Activated T-cell treated with anti-CD3 and anti-CD28 coated beads for 48 hours (primary cell): ENCODE measurements around the gene BCL7A.
"Not testable (repeated sequence)": the region's sequence is repeated elsewhere in the genome, so short reads cannot be mapped to it uniquely, and the experiment has no call there.

Source experiments
- DNase-seq: peaks from one replicate; pipeline ENCODE4 v3.0.0-alpha.2; 2020; ENCODE audit warnings: low read depth

The BCL7A gene

DNA sequence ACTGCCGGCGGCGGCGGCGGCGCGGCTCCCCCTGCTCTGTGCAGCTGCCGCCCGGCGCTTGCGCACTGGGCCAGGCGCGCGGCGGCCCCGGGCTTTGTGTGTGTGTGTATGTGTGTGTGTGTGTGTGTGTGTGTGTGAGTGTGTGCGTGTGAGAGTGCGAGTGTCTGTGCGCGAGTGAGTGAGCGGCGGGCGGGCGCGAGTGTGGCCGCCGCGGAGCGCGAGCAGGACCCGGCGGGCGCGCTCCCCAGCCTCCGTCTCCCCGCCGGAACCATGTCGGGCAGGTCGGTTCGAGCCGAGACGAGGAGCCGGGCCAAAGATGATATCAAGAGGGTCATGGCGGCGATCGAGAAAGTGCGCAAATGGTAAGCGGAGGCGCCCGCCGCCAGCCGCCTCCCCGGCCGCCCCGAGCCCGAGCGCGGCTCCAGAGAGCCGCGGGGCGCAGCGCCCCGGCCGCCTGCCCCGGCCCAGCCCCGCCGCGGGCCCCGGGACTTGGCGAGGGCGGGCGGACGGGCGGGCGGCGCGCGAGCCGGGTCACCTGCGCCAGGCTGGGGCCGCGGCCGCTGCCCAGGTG lies at the start of gene BCL7A:
Gene BCL7A (plus strand): TSS at position 63 of the 571 bp plus-strand sequence. CDS start 208 bp downstream, at position 271.
- peak; percentile 64 for DNase-seq

DNA sequence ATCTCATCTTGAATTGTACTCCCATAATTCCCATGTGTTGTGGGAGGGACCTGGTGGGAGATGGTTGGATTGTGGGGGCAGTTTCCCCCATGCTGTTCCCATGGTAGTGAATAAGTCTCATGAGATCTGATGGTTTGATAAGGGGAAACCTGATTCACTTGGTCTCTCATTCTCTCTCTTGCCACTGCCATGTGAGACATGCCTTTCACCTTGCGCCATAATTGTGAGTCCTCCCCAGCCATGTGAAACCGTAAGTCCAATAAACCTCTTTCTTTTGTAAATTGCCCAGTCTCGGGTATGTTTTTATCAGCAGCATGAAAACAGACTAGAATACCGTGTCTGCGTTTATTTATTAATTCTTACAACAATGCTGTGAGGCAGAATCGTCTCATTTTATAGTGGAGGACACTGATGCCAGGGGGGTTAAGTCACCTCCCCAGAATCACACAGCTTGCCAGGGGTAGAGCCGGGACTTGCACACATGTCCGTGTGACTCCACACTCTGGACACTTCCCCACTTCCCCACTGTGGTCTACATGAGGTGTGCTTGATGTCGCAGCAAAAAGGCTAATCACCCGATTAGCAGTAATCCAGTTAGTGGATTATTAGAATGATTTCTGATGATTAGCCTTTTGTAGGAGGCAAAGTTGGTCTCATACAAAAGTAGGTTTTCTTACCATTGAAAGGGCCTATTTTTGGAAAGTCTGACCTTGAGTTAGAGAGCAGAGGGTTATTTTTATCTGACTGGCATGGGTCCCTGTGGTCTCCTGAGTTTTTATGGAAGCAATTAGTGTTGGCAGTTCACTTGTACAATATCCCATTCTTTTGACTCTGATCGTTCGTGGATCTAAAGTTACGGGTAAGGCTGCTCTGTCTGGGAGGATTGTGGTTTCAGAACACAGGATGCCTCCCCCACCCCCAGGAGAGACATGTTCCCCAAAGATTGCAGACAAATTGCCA lies 47.4 kb upstream of the BCL7A start:
- no peak for DNase-seq

DNA sequence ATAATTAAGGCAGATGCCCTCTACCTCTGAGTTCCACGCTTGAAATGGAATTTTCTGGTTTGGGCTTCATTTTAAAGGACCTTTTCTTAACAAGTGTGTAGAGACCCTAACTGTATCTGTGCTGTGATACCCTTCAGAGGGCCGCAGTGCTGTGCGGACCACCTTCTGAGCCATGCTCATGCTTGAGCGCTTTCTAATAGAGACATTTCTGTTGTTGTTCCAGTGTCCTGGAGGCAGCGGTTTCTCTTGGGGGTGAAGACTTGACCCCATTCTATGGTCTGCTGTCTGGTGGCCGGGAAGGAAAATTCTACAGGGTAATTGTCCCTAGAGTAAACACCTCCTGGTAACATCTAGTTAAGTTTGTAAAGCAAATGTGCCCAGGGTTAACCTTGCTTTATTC lies 46.7 kb upstream of the BCL7A start:
- DNase-seq = no peak

DNA sequence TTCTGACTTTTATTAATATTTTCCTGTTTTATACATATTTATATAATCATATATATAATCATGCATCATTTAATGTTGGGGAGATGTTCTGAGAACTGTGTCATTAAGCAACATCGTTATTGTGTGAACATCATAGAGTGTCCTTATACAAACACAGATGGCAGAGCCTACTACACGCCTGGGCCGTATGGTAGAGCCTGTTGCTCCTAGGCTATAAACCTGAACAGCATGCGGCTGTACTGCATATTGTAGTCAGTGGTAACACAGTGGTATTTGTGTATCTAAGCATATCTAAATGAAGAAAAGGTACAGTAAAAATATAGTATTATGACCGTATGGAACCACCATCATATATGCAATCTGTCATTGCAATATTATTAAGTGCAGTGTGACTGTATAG lies 44.7 kb upstream of the BCL7A start:
- DNase-seq = no peak

DNA sequence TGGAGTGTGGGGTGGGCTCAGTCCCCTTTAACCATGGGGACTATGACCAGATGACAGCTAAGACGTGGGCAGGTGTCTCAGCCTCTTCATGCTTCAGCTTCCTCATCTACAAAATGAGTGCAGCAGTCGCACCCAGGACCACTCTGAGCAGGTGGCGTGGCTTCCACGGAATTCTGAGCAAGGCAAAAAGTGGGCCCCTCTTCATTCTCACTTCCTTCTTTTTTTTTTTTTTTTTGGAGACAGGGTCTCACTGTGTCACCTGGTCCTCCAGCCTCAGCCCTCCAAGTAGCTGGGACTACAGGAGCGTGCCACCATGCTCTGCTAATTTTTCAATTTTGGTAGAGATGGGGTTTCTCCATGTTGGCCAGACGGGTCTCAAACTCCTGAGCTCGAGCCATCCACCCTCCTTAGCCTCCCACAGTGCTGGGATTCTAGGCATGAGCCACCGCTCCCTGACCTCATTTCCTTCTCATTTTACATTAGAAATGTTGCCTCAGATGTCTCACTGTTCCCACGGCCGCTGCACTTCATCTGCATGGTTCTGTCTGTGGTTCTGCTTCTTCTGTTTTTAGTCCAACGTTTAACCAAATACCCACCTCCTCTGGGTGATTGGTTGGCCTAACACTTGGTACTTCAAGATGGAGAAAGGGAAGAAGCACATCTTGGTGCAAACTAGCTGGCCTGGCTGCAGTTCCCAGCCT lies 41.3 kb upstream of the BCL7A start:
- peak; percentile 19 for DNase-seq

DNA sequence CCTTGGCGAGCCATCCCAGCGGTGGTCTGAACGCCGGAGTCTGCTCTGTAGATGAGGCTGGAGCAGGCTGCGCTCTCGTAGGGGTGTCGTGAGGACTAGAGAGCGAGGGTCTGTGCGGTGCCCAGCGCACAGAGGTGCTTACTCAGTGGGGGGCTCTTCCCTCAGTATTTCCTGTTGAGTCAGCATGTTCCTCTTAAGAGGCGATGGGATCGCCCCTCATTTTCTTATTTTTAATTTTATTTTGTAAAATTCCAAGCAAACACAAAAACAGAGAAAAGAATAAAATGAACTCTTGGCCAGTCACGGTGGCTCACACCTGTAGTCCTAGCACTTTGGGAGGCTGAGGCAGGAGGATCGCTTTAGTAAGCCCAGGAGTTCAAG lies 40.8 kb upstream of the BCL7A start:
- no peak for DNase-seq

DNA sequence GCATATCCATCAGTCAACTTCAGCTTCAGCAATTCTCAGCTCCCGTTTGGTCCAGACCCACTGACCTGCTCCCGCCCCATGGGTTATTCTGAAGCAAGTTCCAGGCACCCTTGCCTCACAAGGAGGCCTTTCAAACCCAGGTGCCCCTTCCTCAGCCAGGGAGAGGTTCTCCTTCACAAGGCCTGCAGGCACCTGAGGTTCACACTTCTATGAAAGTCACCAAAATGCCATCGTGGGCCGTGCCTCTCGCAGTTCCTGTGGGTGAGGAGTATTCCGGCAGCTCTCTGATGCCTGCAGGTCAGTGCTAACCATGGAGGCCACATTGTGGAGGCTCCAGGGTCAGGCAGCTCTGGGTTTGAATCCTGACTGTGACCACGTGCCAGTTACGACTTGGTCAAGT lies 40.2 kb upstream of the BCL7A start:
- DNase-seq = no peak

DNA sequence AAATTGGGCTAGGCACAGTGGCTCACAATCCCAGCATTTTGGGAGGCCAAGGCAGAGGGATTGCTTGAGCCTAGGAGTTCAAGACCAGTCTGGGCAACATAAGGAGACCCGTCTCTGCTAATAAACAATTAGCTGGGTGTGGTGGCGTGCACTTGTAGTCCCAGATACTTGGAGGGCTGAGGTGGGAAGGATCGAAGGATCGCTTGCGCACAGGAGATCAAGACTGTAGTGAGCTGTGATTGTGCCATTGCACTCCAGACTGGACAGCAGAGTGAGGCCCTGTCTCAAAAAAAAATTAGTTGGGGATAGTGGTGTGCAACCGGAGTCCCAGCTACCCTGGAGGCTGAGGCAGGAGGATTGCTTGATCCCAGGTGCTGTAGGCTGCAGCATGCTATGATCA lies 38.7 kb upstream of the BCL7A start:
- DNase-seq = no peak

DNA sequence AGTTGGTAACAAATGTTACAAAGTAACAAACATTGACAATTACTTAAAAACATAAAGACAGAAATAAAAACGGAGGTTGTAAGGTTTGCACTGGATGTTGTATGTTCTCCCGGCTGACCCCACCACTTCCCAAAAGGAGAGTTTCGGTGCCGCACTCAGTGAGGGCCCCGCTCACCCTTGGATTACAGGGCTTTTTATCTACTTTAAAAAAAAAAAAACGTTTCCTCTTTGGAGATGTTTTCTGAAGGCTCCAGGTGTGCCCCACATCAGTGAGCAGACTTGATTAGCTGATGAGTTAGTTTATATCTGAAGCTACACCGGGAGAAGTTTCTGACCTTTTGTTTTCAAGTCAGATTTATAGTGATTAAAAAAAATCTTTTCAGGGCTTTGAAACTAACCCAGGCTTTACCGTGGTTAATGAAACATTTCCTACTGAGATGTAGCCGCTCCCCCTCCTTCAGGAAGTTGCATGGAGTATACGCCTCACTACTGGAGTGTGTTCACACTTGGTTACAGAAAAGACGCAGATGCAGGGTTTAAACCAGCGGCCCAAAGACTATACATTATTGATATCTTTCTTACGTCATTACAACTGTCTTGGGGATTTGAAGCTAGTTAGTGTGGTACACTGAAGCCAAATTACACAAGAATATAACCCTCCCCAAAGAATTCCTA lies 38.0 kb upstream of the BCL7A start:
- no peak for DNase-seq

DNA sequence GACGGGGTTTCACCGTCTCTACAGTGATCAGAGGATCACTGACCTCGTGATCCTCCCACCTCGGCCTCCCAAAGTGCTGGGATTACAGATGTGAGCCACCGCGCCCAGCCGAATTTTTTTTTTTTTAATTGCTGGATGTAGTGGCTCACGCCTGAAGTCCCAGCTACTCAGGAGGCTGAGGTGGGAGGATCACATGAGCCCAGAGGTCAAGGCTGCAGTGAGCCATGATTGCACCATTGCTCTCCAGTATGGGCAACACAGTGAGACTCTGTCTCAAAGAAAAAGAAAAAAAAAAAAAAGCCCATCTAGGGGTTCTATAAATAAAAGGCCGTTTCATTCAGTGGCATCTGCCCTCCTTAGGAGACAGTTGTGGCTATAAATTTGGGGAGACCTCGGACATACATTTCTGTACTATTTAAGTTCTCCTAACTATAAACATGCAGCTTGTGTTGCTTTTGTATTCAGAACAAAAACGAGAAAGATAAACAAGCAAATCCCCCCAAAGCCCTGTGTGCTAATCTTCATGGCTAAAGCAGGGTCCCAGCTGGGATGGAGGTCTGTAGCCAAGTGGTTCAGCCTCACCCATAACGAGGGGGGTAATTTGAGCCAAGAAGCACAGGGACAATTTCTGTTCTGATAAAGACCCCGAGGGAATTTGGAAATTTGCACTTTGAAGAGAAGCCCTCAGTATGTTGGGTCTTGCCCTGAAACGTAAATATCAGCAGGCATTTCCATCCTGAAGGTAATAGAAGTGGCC lies 35.0 kb upstream of the BCL7A start:
- DNase-seq = no peak

DNA sequence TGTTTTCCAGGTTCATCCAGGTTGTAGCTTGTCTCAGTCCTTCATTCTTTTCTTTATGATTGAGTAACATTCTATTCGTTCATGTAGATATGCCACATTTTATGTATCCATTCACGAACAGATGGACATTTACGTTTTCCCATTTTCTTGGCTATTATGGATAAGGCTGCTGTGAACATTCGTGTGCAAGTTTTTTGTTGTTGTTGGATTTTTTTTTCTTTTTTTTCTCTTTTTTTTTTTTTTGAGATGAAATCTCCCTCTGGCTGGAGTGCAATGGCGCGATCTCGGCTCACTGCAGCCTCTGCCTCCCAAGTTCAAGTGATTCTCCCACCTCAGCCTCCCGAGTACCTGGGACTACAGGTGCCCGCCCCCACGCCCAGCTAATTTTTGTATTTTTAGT lies 33.2 kb upstream of the BCL7A start:
- not testable (repeated sequence) for DNase-seq

DNA sequence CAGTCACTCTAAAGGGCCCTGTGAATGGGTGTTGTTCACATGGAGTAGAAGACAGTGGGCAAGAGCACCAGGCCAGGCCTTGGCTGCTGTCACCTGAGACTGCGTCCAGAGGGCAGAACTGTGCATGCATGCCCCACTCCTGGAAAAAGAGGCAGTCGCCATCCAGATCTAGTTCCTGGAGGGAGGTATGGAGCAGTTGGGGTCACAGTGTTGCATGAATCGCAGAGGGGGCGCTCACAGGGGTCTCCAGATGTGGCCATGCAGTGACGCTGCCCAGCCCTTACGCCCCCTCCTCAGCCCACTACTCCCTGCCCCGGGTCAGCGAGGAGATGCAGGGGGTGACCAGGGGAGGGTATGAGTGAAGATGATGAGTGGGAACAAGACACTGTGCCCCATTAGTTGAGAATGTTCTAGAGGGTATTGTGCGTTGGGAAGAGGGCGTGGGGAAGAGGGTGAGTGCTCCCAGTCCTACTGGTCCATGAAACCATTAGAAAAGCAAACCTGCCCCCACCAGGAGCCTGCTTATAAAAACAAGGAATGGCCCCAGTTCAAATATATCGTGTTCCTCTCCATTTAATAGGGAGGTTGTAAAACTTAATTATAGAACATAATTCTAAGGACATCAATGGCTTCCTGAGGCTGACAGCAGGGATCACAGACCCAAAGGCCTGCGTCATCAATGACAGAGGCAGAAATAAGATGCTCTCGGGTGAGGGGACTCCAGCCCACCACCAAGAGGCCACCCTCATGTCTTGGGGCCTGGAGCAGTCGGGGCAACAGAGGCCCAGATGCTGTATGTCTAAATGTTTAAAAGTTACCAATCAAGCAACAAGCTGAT lies 32.2 kb upstream of the BCL7A start:
- no peak for DNase-seq

DNA sequence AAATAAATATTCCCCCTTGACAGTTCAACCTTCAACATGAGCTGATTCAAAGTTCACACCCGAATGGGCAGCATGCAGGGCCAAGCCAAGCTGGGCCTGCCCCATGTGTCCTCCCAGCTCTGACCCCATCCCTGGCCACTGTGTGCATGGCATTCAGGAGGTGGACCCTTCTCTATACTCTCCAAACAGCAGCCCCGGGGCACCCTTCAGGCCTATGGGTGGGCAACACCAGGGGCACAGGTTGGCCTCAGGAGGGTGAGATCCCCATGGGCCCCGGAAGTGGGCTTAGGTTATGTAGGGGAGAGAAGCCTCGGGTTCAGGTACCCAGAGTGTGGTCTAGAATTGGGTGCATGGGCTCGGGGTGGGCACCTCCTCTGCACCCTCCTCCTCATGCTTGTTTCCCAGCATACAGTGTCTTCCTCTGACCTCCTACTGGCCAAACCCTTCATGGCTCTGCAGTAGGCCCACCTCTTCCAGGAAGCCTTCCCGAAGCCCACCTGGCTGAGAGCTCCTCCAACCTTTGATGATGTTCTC lies 31.5 kb upstream of the BCL7A start:
- DNase-seq = no peak

DNA sequence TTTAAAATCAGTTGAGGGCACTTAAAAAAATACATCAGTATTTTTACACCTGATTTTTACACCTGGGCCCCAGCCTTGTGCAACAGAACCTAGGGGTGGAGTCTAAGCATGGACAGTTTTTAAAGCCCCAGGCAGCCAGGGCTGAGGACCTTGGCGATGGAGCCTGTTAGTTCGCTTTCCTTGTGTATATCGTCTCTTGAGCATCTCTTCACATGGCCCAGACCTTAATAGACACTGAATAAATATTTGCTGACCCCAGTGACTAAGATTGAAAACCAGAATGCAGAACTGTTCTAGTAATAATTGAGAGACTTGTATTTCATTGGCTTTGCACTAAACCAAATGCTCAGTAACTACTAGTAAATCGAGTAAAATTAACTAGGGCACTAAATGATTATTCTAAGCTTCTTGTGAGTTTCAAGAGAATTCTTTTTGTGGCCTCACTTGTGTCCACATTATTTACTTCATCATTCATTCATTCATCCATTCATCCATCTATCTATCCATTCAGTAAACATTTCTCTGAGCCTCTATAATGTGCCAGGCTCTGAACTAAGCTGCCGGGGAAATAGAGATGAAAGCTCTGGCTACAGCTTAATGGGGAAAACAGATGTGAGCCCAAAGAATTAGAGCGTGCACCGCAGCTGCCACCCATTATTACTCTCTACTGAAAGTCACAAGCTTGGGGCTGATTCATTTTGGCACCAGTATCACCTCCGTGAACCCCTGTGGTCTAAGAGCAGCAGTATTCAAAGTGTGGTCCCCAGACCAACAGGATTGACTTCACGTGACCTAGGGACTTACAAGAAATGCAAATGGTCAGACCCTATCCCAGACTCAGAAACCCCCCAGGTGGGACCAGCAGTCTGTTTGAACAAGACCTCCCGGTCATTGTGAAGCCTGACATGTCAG lies 30.7 kb upstream of the BCL7A start:
- DNase-seq = peak; percentile 23

DNA sequence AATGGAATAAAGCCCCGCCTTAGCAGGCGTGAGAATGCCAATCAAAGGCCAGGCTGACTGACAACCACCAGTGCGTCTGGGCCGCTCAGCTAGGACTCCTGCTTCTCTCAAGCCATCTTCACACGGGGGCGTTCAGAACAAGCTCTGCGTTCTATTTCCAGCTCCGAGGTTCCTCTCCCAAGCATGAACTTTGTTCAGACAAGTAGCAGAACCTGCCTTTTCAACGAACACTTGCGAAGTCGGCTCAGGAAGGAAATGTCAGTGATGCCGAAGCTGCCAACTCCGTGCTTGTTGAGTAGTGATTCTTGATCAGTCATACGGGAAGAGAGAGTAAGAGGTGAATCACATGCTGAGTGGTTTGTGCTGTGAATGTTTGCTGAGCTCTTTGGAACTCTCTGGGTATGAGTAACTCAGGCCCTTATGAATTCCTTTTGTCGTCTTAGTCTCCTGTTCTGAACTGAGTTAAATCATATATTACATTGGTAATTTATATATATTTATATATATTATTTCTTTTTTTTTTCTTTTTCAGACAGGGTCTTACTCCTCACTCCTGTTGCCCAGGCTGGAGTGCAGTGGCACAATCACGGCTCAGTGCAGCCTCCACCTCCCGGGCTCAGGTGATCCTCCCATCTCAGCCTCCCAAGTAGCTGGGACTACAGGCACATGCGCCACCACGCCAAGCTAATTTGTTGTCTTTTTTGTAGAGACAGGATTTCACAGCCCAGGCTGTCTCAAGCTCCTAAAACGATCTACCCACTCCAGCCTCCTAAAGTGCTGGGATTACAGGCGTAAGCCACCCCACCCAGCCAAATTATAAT lies 29.4 kb upstream of the BCL7A start:
- peak; percentile 59 for DNase-seq

DNA sequence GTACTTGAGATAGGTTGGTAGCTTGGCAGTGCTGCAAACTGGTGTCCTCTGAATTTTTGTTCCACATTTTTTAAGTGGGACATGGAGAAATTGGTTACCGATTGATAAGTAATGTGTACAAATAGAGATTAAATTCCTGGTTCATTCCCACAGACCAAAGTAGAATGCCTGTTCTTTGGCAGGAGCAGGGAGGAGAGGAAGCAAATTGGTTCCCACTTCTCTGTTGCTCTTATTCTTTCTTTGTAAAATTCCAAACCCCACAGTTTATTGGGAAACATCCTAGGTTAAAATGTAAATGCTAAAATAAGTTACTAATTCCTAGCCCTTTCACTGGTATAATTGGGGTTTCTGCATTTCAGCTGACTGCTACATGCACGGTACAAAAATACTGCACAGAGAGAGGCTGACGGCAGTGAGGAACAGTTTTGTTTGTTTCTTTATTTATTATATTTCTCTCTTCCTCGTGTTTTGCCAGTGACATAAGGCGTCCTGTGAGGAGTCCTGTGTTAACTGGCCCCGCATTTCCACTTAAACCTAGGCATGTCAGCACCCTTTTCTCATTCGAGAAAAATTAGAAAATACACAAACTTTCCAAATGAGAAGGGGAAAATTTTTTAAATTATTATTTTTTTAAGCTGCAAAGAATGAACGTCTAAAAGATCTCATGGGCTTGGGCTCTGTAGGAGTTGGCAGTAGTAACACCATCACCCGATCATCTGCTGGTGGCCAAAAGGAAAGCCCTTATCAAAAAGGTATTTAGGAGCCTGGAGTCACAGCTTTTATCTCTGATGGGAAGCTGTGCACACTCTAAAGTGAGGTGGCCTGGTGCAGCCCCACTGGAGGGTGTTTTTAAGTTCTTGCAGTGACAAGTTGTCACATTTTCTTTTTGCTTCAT lies 25.4 kb upstream of the BCL7A start:
- no peak for DNase-seq

DNA sequence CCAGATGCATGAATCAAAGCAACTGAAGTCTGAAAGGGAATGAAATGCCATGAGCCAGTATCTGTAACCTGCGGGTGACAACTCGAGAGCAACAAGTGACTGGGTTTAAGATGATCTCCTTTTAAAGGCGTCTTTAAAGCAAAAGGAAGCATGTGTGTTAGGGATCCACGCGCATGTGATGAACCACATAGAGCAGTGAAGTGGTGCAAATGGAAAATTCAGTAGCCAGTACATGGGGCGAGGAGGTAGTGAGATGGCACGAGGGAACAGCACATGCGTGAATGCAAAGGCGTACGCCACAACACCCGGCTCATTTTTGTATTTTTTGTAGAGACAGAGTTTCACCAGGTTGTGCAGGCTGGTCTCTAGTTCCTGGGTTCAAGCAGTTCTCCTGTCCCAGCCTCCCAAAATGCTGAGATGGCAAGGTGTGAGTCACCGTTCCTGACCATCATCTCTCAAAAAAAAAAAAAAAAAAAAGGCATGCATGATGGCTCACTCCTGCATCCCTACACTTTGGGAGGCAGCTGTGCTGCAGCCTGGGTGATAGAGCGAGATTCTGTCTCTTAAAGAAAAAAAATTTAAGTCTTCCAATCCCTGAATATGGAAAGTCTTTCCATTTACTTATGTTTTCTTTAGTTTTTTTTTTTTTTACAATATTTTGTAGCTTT lies 24.6 kb upstream of the BCL7A start:
- DNase-seq = no peak
